ENCODE measurements around the gene IQCN.
A peak's percentile ranks its signal among the peaks of the same experiment; 100 is the strongest.
"Not testable (repeated sequence)": the region's sequence is repeated elsewhere in the genome, so short reads cannot be mapped to it uniquely, and the experiment has no call there.

The IQCN gene

DNA sequence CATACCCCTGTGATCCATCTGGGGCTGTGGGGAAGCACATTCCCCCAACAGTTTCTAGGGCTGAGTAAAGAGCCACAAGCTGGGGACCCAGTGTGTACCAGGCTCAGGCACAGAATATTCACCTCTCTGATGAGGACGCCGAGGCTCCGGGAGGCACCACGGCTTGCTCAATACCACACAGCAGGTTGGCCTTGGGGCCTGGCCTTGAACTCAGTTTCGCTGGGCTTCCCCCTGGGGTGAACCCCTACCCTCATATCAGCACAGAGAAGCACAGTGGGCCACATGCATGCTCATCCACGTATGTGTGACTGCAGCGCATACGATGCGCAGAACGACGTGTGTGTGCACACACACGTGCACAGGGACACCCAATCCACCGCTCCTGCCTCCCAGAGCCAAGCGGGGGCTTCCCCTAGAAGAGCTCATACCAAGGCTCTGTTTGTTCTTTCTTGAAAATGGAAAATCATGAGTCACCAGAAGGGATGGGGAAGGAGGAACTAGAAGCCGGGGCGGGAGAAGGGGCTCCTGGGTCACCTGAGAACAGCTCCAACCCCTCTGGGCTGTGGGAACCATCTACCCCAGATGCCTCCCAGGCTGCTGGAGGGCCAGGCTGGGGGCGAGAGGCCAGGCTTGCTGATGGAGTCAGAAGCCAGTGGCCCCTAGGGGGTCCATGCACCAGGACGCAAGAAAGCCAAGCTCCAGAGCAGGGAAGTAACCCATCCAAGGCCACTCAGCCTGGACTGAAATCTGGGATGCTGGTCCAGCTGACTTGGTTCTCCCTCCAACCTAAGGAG, 43.1 kb downstream of the IQCN start:
- DNase-seq (ENCODE audit: low spot score), result no peak

DNA sequence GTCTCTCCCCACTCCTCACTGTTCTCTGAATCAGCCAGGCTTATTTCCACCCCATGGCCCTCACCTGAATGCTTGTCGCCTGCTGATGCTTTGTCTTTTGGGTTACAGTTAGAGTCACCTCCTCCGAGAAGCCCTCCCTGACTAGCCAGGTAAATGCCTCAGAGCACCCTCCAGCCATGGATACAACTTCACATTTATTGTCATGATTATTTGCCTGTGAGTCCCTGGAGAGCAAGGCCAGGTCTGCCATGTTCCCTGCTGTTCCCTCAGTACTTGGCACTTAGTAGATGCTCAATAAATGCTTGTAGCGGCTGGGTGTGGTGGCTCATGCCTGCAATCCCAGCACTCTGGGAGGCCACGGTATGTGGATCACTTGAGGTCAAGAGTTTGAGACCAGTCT, 44.3 kb downstream of the IQCN start:
- no peak for DNase-seq (ENCODE audit: low spot score)

DNA sequence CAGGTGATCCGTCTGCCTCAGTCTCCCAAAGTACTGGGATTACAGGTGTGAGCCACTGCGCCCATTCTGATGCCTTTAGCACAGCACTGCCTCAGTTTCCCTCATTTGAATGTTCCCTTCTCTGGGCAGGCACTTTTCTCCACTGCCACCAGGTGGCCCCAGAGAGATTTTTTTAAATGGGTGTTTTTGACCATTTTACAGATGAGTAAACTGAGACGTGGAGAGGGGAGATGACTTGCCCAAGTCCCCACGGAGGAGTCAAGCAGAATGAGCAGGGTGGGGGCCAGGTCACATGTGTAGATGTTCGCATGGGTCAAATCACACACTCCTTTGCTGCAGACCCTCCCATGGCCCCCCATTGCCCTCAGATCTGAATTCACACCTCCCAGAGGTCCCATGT, 44.8 kb downstream of the IQCN start:
- DNase-seq (ENCODE audit: low spot score), result no peak

DNA sequence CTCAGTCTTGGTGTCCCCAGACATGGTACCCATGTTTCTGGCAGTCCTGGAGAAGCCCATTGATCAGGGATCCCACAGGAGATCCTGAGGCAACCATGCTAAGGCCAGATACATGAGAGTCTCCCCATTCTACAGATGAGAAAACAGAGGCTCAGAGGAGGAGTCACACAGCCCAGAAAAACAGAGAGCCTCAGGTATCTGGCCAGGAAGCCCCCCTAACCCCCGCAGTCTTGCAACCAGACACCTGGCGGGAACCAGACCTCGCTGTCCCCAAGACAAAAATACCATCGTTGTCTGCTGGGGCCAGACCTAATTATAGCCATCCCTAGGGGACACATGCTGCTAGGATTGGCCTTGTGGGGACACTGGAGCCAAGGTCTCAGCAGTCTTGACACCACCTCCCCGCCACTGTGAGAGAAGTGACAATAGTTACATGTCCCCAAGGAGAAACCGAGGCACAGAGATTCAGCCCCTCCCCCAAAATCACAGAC, 46.4 kb downstream of the IQCN start:
- no peak for DNase-seq (ENCODE audit: low spot score)

DNA sequence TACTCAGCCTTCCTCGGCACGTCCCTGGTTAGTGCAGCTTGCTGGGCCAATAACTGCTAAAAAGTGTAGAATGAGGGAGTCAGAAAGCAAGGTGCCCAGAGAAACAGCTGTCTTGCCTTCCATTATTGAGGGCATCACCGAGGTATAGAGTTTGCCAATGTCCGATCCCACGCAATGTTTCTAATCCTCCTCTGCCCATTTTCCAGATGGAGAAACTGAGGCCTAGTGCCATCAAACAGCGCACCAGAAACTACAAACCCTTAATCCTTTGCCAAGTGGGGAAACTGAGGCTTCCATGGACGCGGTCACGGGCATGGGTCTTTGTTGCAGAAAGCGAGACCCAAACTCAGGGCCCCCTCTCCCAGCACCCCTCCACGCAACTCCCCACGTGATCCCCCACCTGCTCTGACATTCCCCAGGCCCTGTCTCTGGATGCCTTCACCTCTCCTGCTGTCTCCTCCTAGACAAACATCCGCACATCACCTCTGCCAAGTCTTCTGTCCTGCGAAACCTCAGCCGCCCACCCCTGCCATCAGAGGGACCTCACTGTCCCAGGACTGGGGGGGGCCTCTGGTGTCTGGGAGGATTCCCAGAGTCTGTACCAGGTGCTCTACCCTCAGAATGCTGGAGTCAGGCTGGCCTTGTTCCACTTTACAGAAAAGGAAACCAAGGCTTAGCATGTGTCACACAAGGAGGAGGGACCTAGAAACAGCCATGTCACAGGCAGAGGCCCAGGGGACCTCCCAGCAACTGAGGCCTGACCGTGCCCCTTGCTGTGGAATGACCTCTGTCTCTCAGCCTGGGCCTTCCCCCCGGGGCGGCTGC, 47.1 kb downstream of the IQCN start:
- no peak for DNase-seq (ENCODE audit: low spot score)

DNA sequence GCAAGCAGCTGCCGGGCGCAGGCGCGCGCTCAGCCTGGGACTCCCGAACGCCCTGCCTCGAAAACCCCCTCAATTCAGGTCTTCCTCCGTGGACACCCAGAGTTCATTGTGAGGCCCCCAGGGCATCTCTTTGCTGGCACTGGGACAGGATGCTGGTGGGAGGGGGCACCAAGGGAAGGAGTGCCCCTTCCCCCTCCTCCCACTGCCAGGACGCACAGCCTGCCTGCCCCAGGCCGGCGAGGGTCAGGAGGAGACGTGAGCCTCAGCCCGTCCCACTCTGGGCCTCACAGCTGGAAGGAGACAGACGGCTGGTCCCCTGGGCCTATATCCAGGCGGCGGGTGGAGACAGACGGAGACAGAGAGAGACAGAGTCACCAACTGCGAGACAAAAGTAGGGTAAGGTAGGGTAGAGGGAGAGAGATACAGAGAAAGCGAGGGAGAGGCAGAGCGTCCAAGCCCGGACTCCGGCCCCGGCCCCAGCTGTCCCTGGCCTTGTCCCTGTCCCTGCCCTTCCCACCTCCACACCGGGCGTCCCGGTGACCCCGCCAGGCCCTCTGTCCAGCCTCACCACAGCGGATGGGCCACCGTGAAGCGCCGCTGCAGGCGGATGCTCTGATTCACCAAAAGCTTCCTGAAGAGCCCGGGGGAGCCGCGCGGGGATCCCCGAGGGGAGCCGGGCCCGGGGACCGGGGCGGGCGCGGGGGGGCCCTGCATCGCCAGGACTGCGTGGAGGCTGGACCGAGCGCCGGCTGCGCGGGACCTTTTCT, 48.4 kb downstream of the IQCN start, which contains the start of gene PDE4C:
Gene PDE4C (minus strand): TSS at position 737 of the 767 bp plus-strand sequence. CDS start 23 bp downstream, at position 714.
- DNase-seq (ENCODE audit: low spot score), result no peak

DNA sequence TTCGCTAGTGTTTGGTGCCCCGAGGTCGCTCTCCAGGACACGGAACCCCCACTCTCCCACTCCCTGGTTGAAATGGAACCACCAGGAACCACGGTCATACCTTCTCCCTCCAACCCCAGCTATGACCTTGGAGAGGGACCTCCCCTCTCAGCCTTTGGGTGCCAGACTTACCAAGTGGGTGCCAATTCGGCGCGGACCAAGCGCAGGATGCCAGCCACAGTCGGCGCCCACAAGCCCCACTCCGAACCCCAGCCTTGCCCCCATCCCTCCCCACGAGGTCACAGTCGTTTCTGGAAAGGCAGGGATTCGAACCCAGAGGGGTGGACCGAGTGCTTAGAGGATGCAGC, 48.9 kb downstream of the IQCN start:
- no peak for DNase-seq (ENCODE audit: low spot score)

DNA sequence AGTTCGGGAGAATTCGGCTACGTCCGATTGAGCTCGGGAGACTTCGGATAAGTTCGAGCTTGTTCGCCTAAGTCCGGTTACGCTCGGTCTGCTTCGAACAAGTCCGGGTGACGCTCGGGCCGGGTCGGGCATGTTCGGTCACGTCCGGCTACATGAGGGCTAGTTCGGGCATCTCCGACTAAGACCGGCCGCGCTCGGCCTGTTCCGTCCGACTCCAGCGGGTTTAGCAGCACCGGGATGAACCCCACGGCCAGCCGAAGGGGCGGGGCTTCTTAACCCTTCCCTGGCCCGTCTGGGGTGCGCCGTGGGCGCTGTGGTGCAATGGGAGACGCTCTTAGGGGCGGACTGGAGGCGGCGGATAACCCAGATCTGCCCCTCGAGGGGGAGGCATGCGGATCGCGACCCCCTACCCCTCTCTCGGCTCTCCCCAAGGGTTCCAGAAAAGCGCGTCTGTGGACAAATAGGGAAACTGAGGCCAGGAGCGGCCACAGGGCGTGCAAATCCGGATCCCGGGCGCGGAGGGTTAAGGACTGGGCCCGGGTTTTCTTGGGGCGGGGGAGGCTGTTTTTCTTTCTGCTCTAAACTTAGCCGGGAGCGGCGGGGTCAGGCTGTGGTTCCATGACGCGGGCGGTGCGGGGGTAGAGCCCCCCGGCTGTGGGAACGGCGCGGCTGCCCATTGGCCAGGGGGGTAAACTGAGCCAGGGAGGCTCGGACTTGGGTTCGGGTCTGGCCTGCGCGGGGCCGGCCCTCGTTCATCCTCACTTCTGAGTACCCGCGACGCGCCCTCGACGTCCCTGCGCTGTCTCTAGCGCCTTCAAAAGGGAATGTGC, 49.5 kb downstream of the IQCN start:
- DNase-seq (ENCODE audit: low spot score), result peak; percentile 100

DNA sequence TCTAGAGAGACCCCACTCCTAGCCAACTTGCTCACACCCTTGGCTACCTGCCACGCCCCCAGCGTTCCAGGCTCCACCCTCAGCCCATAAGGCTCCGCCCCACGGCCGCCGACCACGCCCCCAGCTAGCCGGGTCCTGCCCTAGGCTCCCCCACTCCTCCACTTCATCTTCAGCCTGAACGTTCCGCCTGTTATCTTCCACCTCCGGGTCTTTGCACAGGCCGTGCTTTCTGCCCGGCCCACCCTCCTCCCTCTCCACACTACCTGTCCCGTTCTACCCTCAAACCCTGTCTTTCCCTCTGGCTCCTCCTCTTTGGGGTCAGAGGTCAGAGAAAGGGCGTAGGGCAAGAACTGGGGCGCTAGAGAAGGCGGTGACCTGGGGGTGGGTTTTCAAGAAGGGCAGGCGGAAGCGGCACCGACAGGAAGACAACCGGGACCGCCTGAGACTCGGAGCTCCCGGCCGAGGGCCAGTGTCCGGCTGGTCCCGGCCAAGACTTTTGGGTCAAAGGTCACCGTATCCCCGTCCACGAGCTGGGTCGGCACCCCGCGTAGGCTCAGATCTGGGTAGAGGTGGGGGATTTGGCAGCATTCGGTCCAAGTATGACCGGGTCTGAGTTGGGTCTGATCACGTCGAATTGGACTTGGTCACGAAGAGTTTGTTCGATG, 50.3 kb downstream of the IQCN start:
- no peak for DNase-seq (ENCODE audit: low spot score)

DNA sequence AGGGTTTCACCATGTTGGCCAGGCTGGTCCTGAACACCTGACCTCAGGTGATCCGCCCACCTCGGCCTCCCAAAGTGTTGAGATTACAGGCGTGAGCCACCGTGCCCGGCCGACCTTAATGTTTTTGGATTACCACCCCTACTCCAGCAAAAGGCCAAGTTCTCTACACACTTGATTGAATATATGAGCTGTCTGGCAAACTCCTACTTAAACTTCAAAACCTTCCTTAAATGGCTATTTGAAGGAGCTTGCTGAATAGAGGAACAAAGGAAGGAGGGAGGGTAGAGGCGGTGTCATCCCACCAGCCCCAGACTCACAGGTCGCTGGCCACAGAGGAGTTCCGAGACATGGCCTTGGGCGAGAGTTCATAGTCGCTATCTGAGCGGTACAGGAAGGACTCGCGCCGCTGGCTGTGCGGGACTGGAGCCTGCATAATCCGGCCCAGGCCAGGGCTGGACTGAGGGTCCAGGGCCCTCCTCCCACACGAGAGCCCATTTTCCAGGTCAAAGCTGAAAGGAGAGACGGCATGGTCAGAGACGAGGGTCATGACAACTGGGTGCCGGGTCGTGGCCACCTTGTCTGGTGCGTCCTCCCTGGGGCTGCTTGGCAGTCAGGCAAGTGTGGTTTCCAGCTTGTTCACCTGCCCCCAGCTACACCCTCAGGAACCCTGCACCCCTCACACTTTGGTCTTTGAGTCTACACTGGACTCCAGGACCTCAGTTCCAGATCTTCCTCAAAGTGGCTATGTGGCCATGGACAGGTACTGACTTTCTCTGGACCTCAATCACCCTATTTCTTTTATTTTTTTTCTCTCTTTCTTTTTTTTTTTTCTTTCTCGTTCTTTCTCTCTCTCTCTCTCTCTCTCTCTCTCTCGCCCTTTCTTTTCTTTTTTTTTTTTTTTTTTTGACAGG, 52.2 kb downstream of the IQCN start:
- DNase-seq (ENCODE audit: low spot score), result no peak

DNA sequence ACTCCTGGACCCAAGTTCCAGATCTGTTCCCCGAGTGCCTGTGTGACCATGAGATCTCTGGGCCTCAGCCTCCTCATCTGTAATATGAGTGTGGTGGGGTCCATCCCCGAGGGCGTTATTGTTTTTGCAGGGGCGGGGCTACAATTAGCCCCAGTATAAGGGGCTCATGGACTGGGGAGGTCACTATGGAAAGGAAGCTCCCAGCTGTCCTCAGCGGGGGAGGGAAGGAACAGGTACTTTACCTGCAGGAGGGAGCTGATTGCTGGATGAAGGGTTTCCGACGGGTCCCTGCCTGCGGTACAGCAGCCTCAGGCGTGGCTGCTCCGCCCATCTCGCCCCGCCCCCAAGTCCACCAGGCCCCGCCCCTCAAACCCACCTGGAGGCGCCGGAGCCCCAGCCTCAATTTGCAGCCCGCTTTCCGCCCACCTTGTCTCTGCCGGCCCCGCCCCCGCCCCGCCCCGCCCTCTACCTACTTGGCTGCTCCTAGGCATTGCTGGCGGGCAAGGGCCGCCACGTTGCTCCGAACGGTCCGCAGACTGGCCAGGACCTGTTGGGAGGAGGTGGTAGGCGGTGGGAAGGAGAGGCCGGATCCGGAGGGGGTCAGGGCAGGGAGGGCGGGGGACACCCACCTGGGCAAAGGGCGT, 53.5 kb downstream of the IQCN start:
- DNase-seq (ENCODE audit: low spot score), result no peak

DNA sequence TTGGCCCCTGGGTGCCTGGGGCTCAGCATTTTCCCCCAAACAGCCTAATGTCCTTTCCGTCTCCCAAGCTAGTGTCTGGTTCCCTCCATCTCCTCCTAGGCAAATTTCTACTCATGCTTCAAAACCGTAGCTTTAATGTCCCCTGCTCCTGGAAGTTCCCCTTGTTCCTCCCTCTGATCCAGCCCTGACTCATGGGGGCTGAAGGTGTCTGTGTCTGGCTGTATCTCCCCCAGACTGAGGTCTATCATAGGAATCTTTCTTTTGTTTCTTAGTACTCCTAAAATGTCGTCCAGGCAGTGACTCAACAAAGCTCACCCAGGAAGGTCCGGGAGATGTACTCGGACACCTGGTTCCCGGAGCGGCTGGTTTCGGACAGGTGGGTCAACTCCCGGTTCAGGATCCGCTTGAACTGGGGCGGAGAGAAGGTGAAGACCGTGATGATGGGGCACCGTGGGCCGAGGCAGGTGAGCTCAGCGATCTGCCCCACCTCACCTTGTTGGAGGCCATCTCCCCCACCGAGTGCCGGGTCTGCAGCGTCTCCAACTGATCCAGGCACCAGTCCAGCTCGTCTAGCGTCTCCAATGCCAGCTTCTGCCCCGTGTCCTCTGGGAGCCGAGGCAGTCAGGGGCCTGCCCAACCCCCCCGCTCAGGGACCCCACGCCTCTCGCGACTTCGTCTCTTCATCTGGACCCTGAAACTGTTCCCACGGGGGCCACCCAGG, 54.2 kb downstream of the IQCN start:
- no peak for DNase-seq (ENCODE audit: low spot score)

DNA sequence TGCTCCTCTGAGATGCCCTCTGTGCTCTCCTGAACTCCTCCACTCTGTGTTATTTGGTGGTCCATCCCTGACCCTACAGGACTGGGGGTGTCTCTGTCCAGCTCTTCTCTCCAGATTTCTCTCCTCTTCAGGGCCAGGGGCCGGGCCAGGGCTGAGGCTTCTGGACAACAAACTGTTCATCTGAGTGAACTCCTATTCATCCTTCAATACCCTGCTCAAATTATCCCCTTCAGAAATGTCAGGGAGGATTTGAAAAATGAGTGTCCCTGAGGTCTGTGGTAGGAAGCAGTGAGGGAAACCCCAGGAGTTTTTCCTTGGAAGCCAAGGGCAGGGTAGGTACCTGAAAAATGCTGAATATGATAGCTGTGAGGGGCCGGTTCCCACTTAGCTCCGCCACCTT, 55.7 kb downstream of the IQCN start:
- no peak for DNase-seq (ENCODE audit: low spot score)

DNA sequence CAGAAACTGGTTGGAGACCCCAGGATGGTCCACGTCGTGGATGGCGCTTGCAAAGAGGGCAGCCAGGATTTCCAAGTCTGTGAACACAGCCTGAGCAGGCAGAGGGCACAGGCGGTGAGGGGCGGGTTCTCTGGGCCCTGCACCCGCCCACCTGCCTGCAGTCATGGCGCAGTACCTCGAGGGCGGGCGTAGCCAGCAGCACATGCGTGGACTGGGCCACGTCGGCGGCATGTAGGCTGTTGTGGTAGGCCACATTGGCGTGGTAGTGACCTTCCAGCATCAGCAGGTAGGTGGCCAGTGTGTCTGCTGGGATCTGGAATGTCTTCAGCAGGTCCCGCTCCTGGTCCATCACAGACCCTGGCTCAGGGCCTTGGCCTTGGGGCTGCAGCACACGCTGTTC, 56.1 kb downstream of the IQCN start:
- no peak for DNase-seq (ENCODE audit: low spot score)

DNA sequence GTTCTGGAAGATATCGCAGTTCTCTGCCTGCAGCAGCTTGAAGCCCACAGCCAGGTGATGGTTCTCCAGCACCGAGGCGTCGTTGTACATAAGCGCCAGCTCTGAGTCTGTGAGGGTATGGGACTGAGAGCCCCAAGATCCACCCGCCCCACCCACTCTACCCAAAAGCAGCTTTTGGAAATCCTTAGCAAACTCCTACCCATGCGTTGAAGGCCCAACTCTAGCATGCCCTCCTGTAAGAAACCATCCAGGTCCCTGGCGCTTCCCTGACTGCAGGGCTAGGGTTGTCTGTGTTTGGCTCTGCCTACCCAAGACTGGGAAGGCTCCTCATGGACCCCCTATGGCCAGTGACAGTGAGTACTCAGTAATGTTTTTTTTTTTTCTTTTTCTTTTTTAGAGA, 57.5 kb downstream of the IQCN start:
- no peak for DNase-seq (ENCODE audit: low spot score)

DNA sequence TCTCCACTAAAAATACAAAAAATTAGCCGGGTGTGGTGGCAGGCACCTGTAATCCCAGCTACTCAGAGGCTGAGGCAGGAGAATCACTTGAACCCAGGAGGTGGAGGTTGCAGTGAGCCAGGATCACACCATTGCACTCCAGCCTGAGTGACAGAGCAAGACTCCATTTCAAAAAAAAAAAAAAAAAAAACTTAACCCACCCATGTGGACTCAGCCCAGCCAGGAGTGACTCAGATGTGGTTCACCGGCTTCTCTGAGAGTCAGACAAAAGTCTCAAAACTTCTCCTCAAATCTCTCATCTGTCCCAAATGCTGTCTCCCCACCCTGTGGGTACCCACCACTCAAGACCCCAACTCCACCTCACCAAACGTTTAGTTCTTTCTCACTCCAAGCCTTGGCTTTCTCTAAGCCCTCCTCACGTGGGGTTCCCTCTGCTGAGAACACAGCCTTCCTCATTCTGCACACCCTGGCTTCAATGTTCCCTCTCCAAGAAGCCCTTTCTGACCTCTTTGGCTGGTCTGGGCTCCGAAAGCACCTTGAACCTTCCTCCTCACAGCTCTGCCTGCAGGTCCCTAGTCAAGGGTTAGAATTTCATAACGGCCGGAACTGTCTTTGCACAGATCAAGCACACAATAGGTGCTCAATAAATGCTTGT, 59.3 kb downstream of the IQCN start:
- DNase-seq (ENCODE audit: low spot score), result peak; percentile 78

DNA sequence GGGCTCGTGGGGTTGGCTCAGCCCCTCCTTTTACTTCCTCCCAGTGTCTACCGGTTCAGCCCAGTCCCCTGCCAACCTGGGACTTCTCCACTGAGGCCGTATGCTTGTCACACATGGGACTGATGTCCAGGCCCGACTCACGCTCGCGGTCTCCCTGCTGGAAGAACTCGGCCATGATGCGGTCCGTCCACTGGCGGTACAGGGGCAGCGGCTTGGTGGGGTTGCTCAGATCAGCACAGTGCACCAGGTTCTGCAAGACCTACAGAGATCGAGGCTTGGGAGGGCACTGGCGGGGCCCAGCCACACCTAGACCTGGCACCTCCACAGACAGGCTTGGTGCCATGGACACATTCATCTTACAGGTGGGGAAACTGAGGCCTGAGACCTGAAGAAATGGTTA, 62.6 kb downstream of the IQCN start:
- no peak for DNase-seq (ENCODE audit: low spot score)

DNA sequence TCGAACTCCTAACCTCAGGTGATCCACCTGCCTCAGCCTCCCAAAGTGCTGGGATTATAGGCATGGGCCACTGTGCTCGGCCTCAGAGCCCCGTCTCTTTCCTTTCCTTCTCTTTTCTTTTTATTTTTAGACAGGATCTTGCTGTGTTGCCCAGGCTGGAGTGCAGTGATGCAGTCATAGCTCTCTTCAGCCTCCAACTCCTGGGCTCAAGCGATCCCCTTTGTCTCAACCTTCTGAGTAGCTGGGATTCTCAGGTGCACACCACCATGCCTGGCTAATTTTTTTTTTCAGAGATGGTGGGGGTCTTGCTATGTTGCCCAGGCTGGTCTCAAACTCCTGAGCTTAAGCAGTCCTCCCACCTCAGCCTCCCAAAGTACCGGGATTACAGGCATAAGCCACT, 64.3 kb downstream of the IQCN start:
- DNase-seq (ENCODE audit: low spot score), result not testable (repeated sequence)
